ENCODE data around the gene GFAP.

GRCh38 chr17:44926821-44927525 lies 11.7 kb upstream of the GFAP start:
- TF ChIP-seq ESRRG (CRISPR knock-in tag; IDR thresholded peaks at IDR 0.05) (no peak), PATZ1 (CRISPR knock-in tag; IDR thresholded peaks at IDR 0.05; ENCODE audit: borderline replicate concordance) (no peak), ZFP30 (CRISPR knock-in tag; IDR thresholded peaks at IDR 0.05) (no peak), CSRNP3 (CRISPR knock-in tag; IDR thresholded peaks at IDR 0.05) (no peak), ARNTL (CRISPR knock-in tag; IDR thresholded peaks at IDR 0.05; ENCODE audit: borderline replicate concordance, low read depth) (no peak), BACH2 (CRISPR knock-in tag; IDR thresholded peaks at IDR 0.05; ENCODE audit: borderline replicate concordance) (no peak), RARB (CRISPR knock-in tag; IDR thresholded peaks at IDR 0.05) (no peak), TSHZ2 (CRISPR knock-in tag; IDR thresholded peaks at IDR 0.05) (no peak), ZFP3 (CRISPR knock-in tag; IDR thresholded peaks at IDR 0.05) (no peak)
